PFSK-1 (cell line): ENCODE results near the gene OSBPL3.

Experiments used
- FOXP2 ChIP-seq: optimal IDR thresholded peaks from 2 replicates; pipeline ENCODE3; 2011; ENCODE audit warnings: borderline replicate concordance, control low read depth, inconsistent platforms; ENCODE audit not compliant: insufficient read depth; ENCODE audit errors: extremely low read length, extremely low read depth
- POLR2AphosphoS5 ChIP-seq: IDR thresholded peaks from 2 replicates; pipeline ENCODE4 v1.6.1; 2012; ENCODE audit warnings: low read depth, mild to moderate bottlenecking, control low read depth, low read length, moderate library complexity
- SIN3A ChIP-seq: IDR thresholded peaks from 2 replicates; pipeline ENCODE4 v1.6.1; 2012; ENCODE audit warnings: mild to moderate bottlenecking, low read length, moderate library complexity, borderline replicate concordance; ENCODE audit not compliant: insufficient read depth
- TAF1 ChIP-seq: IDR thresholded peaks from 2 replicates; pipeline ENCODE4 v1.6.1; 2012; ENCODE audit warnings: low read length, control low read depth, borderline replicate concordance; ENCODE audit not compliant: insufficient read depth
- TF ChIP-seq, protein P1 (sequence below), 2 experiments: IDR thresholded peaks; 2 replicates each; pipeline versions ENCODE4 v1.6.1 to v1.8.0; 2011 to 2012; ENCODE audit warnings: low read depth in 2 of 2, low read length in 2 of 2, control low read depth in 1 of 2, inconsistent platforms in 1 of 2, mild to moderate bottlenecking in 1 of 2, moderate library complexity in 1 of 2; ENCODE audit not compliant: insufficient read depth in 1 of 2

Gene OSBPL3

DNA sequence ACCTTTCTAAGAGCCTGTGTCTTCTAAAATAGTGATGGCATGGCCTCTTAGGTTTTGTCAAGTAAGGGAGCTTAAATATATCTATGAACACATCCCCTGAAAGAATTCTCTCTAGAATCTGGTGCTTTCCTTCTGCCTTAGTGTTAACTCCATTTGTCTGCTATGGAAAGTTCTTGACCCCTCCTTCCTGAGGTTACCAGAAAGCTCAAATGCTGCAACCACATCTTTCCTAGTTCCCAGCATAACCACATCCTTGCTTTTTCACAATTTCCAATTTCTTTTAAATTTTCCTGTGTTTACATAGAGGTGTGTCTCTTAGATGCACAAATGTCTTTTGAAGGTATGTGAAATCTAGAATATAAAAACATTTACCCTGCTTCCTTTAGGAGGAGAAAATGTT lies 206.3 kb downstream of the OSBPL3 start:
- TF ChIP-seq SIN3A (no peak), TAF1 (no peak), POLR2AphosphoS5 (no peak), FOXP2 (no peak)
- TF ChIP-seq, protein P1, sequence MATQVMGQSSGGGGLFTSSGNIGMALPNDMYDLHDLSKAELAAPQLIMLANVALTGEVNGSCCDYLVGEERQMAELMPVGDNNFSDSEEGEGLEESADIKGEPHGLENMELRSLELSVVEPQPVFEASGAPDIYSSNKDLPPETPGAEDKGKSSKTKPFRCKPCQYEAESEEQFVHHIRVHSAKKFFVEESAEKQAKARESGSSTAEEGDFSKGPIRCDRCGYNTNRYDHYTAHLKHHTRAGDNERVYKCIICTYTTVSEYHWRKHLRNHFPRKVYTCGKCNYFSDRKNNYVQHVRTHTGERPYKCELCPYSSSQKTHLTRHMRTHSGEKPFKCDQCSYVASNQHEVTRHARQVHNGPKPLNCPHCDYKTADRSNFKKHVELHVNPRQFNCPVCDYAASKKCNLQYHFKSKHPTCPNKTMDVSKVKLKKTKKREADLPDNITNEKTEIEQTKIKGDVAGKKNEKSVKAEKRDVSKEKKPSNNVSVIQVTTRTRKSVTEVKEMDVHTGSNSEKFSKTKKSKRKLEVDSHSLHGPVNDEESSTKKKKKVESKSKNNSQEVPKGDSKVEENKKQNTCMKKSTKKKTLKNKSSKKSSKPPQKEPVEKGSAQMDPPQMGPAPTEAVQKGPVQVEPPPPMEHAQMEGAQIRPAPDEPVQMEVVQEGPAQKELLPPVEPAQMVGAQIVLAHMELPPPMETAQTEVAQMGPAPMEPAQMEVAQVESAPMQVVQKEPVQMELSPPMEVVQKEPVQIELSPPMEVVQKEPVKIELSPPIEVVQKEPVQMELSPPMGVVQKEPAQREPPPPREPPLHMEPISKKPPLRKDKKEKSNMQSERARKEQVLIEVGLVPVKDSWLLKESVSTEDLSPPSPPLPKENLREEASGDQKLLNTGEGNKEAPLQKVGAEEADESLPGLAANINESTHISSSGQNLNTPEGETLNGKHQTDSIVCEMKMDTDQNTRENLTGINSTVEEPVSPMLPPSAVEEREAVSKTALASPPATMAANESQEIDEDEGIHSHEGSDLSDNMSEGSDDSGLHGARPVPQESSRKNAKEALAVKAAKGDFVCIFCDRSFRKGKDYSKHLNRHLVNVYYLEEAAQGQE (IDR thresholded peaks at IDR 0.05; ENCODE audit: insufficient read depth in 1 of 2, low read depth in 2 of 2, low read length in 2 of 2) = no peak

DNA sequence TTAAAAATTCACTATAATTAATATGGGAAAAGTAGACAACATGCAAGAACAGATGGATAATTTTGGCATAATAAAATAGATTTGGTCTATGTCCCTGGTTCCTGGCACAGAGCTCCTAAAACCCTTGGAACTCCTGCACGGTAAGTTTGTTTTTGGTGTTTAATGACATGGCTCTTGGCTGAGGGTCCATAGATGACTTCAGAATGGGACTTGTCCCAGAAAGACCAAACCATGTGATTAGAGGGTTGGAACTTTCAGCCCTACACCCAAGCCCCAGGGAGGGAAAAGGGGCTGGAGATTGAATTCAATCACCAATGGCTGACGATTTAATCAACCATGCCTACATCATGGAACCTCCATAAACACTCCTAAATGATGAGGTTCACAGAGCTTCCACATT lies 210.1 kb downstream of the OSBPL3 start:
- no peak for TF ChIP-seq POLR2AphosphoS5
- no peak for TF ChIP-seq SIN3A
- no peak for TF ChIP-seq TAF1
- TF ChIP-seq FOXP2 = no peak
- TF ChIP-seq, protein P1 (IDR thresholded peaks at IDR 0.05; ENCODE audit: insufficient read depth in 1 of 2, low read depth in 2 of 2, low read length in 2 of 2) = no peak

- TF ChIP-seq, protein P1 (IDR thresholded peaks at IDR 0.05; ENCODE audit: insufficient read depth in 1 of 2, low read depth in 2 of 2, low read length in 2 of 2) = no peak
- TF ChIP-seq FOXP2 = no peak
- TF ChIP-seq POLR2AphosphoS5 = no peak
- TF ChIP-seq SIN3A = no peak
- TF ChIP-seq TAF1 = no peak
Observed at GRCh38 chr7:24769014-24769830, 210.8 kb downstream of the OSBPL3 start.

- TF ChIP-seq TAF1 (no peak), SIN3A (no peak), POLR2AphosphoS5 (no peak), FOXP2 (no peak)
- TF ChIP-seq, protein P1 (IDR thresholded peaks at IDR 0.05; ENCODE audit: insufficient read depth in 1 of 2, low read depth in 2 of 2, low read length in 2 of 2) = no peak
Observed at GRCh38 chr7:24767878-24768569, 212.0 kb downstream of the OSBPL3 start.
